Omental fat pad (tissue), 4 donors: ENCODE data around the gene MYO16. TPM values are rescaled to one million over a fixed set of nuclear protein-coding genes. Genes with fewer than 3 reads are reported as not detected.

Experiments used
- ATAC-seq: fragments of 150-250 bp; one replicate; pipeline ENCODE4 v1.9.1; 2016; ENCODE audit warnings: mild to moderate bottlenecking, moderate library complexity; ENCODE audit not compliant: low FRiP score
- DNase-seq: peaks from one replicate; pipeline ENCODE4 v3.0.0-alpha.2; 2019; ENCODE audit warnings: low spot score
- CTCF ChIP-seq, 3 donors: fragments of 450-650 bp; IDR thresholded peaks; one replicate each; pipeline ENCODE4 v1.5.1; 2016 to 2017; ENCODE audit warnings: antibody characterized with exemption in 3 of 3, mild to moderate bottlenecking in 3 of 3, moderate library complexity in 2 of 3
- total RNA-seq, 4 donors: library from RNA; depleted of rRNA; stranded (reverse); fragments of >200 nt; gene quantifications; one replicate each; pipeline ENCODE4 v1.1.0, GENCODE V29; 2016

Gene MYO16
- total RNA-seq, 4 donors from 2014 or later: 0.48 to 1.9 (median 0.93) TPM; not detected in 1

GRCh38 chr13:109033090-109033489 is 403.7 kb downstream of the MYO16 start:
- no peak for ATAC-seq
- TF ChIP-seq CTCF (IDR thresholded peaks at IDR 0.05): no peak
- DNase-seq: no peak

GRCh38 chr13:109036078-109036780 is 406.8 kb downstream of the MYO16 start:
- no peak for DNase-seq
- ATAC-seq: no peak

GRCh38 chr13:109043636-109044035 is 414.2 kb downstream of the MYO16 start:
- DNase-seq (no peak), ATAC-seq (no peak)
- TF ChIP-seq CTCF (IDR thresholded peaks at IDR 0.05): no peak

More at GRCh38 chr13:109036078-109036780, 406.8 kb downstream of the MYO16 start:
- no peak for TF ChIP-seq CTCF (IDR thresholded peaks at IDR 0.05)

GRCh38 chr13:109055850-109056249 is 426.4 kb downstream of the MYO16 start:
- ATAC-seq: no peak
- no peak for DNase-seq
- no peak for TF ChIP-seq CTCF (IDR thresholded peaks at IDR 0.05)

DNA sequence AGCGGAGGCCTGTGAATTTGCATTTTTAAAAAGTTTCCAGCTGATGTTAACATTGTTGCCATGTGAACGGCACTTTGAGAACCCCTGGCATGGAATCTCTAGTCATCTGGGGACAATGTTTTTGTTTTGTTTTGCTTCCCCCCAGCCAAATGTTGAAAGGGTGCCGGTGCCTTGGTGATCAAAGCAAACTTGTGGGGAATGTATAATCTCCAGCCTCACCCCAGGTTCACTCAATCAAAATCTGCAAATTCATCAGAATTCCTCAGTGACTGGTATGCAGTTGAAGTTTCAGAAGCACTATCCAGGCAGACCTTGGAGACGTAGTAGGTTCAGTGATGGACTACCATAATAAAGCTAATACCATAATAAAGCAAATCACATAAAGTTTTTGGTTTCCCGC is 428.7 kb downstream of the MYO16 start:
- no peak for DNase-seq
- no peak for ATAC-seq
- no peak for TF ChIP-seq CTCF (IDR thresholded peaks at IDR 0.05)

DNA sequence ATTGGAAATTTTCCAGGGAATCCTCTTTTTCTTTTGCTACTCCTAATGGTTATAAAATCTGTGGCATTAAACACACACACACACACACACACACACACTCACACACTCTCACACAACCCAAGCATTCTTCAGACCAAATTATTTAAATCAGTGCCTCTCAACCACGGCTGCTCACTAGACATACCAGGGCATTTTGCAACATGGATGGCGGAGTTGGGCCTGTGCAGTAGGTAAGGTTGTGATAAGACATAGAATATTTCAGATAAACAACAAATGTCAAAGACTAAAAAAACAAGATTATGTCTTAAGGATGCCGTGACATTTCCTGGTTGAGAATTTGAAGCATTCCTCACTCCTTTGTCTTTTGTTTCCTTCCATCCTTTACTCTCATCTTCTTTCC is 443.1 kb downstream of the MYO16 start:
- no peak for DNase-seq

More for the DNA sequence above, 443.1 kb downstream of the MYO16 start:
- no peak for ATAC-seq
- TF ChIP-seq CTCF (IDR thresholded peaks at IDR 0.05): no peak
